Nephron progenitor cell (in vitro differentiated cells): ENCODE measurements around the gene CCSER2.
"Not testable (repeated sequence)": the region's sequence is repeated elsewhere in the genome, so short reads cannot be mapped to it uniquely, and the experiment has no call there.

Source experiments
- DNase-seq: peaks from one replicate; pipeline ENCODE4 v3.0.0; 2021
- H3K27ac Mint-ChIP-seq: 2 replicates; pipeline ENCODE4 v1.8.0; 2021; ENCODE audit warnings: mild to moderate bottlenecking, moderate library complexity, mixed read lengths
- H3K27me3 Mint-ChIP-seq: 2 replicates; pipeline ENCODE4 v1.8.0; 2021; ENCODE audit warnings: mild to moderate bottlenecking, low read depth, mixed read lengths; ENCODE audit not compliant: poor library complexity
- H3K36me3 Mint-ChIP-seq: 2 replicates; pipeline ENCODE4 v1.8.0; 2021; ENCODE audit warnings: low read depth, mixed read lengths
- H3K4me1 Mint-ChIP-seq: 2 replicates; pipeline ENCODE4 v1.8.0; 2021; ENCODE audit warnings: mixed read lengths
- H3K4me3 Mint-ChIP-seq: 2 replicates; pipeline ENCODE4 v1.8.0; 2021; ENCODE audit warnings: mild to moderate bottlenecking, moderate library complexity, mixed read lengths
- H3K9me3 Mint-ChIP-seq: 2 replicates; pipeline ENCODE4 v1.8.0; 2021; ENCODE audit warnings: mild to moderate bottlenecking, moderate library complexity, mixed read lengths
- CTCF ChIP-seq: fragments of 200-600 bp; sonication (generic); IDR thresholded peaks from 2 replicates; pipeline ENCODE4 v1.5.0; 2021; ENCODE audit warnings: antibody characterized with exemption

CCSER2 gene, protein sequence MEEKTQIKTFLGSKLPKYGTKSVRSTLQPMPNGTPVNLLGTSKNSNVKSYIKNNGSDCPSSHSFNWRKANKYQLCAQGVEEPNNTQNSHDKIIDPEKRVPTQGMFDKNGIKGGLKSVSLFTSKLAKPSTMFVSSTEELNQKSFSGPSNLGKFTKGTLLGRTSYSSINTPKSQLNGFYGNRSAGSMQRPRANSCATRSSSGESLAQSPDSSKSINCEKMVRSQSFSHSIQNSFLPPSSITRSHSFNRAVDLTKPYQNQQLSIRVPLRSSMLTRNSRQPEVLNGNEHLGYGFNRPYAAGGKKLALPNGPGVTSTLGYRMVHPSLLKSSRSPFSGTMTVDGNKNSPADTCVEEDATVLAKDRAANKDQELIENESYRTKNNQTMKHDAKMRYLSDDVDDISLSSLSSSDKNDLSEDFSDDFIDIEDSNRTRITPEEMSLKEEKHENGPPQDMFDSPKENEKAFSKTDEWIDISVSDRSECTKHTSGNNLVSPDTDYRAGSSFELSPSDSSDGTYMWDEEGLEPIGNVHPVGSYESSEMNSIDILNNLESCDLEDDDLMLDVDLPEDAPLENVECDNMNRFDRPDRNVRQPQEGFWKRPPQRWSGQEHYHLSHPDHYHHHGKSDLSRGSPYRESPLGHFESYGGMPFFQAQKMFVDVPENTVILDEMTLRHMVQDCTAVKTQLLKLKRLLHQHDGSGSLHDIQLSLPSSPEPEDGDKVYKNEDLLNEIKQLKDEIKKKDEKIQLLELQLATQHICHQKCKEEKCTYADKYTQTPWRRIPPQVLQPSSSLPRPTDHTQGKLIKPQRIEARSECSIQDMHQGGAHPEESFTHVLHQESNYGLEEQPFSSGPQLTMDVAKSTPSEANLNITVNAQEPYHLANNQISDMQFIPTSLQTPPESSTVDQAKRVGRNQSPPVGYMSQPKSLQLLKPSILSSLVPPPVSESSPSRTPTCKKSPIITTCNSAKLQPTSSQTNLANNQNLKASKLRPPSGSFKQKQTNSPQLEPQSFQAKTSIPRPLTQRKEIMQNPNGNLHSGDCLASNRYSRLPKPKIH

GRCh38 chr10:84328418-84329195 lies at the start of gene CCSER2:
TSS of gene CCSER2 (plus strand) at chr10:84328589. CDS start at chr10:84371053, 42,464 bp downstream.
- peak within 1 kb of the TSS; percentile 93 for H3K27ac Mint-ChIP-seq
- H3K9me3 Mint-ChIP-seq = no peaks in the 10 kb centered on the region
- peaks cover 3% of the 10 kb centered on the region for H3K27me3 Mint-ChIP-seq
- peaks cover 40% of the 10 kb centered on the region for H3K4me1 Mint-ChIP-seq
- no peak for TF ChIP-seq CTCF
- no peaks in the 10 kb centered on the region for H3K36me3 Mint-ChIP-seq
- DNase-seq = peak; percentile 100
- H3K4me3 Mint-ChIP-seq = peak within 1 kb of the TSS; percentile 96

DNA sequence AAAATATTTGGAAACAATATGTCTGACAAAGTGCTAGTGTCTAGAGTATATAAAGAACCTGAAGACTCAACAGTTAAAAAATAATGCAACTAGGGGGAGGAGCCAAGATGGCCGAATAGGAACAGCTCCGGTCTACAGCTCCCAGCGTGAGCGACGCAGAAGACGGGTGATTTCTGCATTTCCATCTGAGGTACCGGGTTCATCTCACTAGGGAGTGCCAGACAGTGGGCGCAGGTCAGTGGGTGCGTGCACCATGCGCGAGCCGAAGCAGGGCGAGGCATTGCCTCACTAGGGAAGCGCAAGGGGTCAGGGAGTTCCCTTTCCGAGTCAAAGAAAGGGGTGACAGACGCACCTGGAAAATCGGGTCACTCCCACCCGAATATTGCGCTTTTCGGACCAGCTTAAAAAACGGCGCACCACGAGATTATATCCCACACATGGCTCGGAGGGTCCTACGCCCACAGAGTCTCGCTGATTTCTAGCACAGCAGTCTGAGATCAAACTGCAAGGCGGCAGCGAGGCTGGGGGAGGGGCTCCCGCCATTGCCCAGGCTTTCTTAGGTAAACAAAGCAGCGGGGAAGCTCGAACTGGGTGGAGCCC lies 48.4 kb upstream of the CCSER2 start:
- Mint-ChIP-seq H3K36me3 (peaks cover 11% of the 10 kb centered on the region), H3K4me3 (peak overlapping the region; percentile 79), H3K9me3 (peaks cover 22% of the 10 kb centered on the region)
- peak; percentile 28 for DNase-seq
- not testable (repeated sequence) for H3K27me3 Mint-ChIP-seq, H3K27ac Mint-ChIP-seq, H3K4me1 Mint-ChIP-seq

DNA sequence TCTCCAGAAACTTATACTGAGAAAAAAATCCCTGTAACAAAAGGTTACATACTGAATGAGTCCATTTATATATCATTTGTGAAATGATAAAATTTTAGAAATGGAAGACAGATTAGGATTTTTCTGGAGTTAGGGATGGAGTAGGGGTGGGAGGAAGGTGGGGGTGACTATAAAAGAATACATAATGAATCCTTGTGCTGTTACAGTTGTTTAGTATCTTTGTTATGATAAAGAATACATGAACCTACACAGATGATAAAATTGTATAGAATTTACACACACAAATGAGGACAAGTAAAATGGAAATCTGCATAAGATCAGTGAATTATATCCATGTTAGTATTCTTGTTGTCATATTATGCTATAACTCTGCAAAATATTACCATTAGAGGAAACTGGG lies 41.7 kb upstream of the CCSER2 start:
- Mint-ChIP-seq H3K36me3 (no peaks in the 10 kb centered on the region), H3K27me3 (peaks cover 16% of the 10 kb centered on the region), H3K4me1 (no peaks in the 10 kb centered on the region), H3K9me3 (no peaks in the 10 kb centered on the region), H3K27ac (no peak overlapping the region), H3K4me3 (no peak overlapping the region)
- TF ChIP-seq CTCF = no peak
- DNase-seq = no peak

GRCh38 chr10:84288151-84288550 lies 40.2 kb upstream of the CCSER2 start:
- no peaks in the 10 kb centered on the region for H3K36me3 Mint-ChIP-seq
- TF ChIP-seq CTCF = no peak
- H3K4me1 Mint-ChIP-seq = no peaks in the 10 kb centered on the region
- H3K27ac Mint-ChIP-seq = no peak overlapping the region
- H3K9me3 Mint-ChIP-seq = no peaks in the 10 kb centered on the region
- peaks cover 16% of the 10 kb centered on the region for H3K27me3 Mint-ChIP-seq
- no peak overlapping the region for H3K4me3 Mint-ChIP-seq
- DNase-seq = no peak

GRCh38 chr10:84289521-84290200 lies 38.7 kb upstream of the CCSER2 start:
- no peak overlapping the region for H3K27ac Mint-ChIP-seq
- H3K9me3 Mint-ChIP-seq = no peaks in the 10 kb centered on the region
- no peaks in the 10 kb centered on the region for H3K4me1 Mint-ChIP-seq
- TF ChIP-seq CTCF = no peak
- H3K36me3 Mint-ChIP-seq = no peaks in the 10 kb centered on the region
- peaks cover 16% of the 10 kb centered on the region for H3K27me3 Mint-ChIP-seq
- H3K4me3 Mint-ChIP-seq = no peak overlapping the region
- no peak for DNase-seq
